Activated CD4-positive, CD25-positive, alpha-beta regulatory T cell treated with anti-CD3 and anti-CD28 coated beads, Interleukin-2, amount 50 U/mL, for 24 hours (primary cell): ENCODE measurements around the gene CRAT.

ENCODE experiments used
- ATAC-seq, 2 donors: fragments of 150-1000 bp; cut with Tn5 transposase; one replicate each; pipeline ENCODE4 v1.10.0; 2021; ENCODE audit warnings: mild to moderate bottlenecking in 1 of 2, moderate library complexity in 1 of 2

CRAT gene

DNA sequence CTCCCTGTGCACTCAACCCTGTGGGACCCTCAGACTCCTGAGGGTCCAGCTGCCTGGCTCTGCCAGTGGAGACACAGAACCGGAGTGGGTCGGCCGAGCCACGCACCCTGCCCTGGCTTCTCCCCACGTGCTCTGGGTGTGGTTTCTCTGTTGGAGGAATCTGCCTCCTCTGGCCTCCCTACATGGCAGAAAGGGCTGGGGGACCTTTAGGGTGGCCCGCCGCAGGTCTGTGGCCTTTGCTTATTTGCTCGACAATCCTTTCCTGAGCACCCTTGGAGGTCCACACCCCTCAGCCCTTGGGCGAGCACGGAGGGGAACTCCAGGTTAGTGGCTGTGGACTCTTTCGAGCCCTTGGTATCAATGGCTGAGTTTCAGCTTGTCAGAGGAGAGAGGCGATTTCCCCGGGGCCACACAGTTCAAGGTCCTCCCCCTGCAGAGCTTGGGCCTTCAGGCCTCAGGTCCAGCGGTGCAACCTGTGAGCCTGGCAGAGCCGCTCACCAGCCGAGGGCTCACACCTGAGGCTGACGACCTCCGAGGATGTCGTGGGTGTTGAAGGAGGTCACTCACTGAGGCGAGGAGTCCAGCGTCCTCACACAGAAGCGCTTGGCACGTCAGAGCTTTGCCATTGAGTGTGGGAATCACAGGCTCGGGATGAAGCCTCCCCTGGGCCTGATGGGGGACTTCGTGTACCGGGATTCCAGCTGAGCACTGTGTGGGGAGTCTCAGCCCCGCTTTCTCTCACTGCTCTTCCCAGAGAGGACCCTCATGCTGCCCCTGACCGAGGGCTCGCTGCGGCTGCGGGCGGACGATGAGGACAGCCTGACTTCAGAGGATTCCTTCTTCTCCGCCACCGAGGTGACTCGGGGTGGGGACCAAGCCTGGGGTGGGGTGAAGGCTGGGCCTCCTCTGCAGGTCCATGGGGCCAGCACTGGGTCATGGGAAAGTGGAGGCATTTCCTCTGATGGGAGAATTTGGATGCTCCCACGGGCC lies 50.5 kb downstream of the CRAT start:
- ATAC-seq: no peak

DNA sequence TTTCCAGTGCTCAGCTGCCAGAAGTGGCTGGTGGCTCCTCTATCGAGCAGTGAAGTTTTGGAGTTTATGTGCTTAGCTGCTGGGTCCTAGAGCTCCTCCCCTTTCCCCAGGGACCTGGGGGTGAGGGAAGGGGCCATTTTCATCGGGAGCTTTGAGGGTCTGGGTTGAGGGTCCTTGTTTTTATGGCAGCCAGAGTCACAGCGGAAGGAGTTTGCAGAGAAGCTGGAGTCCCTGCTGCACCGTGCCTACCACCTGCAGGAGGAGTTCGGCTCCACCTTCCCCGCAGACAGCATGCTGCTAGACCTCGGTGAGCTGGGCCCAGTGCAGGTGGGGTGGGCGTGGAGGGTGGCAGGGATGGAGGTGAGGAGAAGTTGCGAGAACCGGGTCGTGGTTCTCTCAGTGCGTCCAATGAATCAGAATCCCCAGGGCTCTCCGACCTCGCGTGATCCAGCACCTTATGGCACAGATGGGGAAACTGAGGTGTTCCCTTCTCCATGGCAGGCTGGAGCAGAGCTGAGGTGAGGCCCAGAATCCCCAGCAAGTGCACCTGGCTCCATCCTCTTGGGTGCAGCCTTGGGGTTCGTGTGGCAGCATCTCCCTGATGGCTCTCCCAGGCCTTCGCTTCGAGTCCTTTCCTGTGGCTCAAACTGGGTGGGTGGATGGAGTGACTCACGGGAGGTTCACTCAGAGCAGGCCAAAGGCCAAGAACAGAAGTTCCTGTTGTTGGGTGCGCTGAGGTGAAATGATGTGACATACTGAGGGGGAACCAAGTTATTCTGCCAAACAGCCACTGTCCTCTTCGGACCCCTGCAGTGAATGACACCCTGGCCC lies 51.4 kb downstream of the CRAT start:
- ATAC-seq: no peak

DNA sequence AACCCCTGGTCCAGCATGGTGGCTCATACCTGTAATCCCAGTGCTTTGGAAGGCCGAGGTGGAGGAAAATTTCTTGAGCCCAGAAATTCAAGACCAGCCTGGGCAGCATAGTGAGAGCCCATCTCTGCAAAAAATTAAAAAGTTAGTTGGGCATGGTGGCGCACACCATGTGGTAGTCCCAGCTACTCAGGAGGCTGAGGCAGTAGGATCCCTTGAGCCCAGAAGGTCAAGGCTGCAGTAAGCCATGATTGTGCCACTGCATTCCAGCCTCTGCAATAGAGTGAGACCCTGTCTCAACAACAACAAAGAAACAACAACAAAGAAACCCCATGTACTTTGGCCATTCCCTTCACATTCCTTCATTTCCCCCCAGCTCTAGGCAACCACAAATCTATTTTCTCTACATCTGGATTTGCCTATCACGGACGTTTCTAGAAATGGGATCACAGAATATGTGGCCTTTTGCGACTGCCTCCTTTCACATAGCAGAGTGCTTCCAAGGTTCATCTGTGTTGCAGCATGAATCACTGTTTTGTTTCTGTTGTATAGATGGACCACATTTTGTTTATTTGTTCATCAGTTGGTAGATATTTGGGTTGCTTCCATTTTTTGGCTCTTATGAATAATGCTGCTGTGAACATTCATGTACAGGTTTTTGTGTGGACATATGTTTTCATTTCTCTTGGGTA lies 56.3 kb downstream of the CRAT start:
- no peak for ATAC-seq

DNA sequence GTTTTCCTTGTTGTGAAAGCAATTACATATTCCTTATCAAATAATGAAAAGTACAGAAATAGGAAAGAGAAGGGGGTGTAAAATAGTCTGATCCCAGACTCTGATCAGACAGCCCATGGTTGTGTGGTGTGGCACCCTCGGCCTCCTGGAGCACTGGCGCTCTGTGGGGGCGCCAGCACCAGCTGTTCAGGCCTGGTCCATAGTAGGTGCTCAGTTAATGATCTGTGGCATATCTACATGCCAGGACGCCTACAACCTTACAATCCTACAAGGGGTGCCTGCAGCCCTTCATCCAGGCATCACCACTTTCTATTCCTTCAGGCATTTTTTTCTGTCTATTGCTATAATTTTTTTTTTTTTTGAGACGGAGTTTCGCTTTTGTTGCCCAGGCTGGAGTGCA lies 57.6 kb downstream of the CRAT start:
- no peak for ATAC-seq

DNA sequence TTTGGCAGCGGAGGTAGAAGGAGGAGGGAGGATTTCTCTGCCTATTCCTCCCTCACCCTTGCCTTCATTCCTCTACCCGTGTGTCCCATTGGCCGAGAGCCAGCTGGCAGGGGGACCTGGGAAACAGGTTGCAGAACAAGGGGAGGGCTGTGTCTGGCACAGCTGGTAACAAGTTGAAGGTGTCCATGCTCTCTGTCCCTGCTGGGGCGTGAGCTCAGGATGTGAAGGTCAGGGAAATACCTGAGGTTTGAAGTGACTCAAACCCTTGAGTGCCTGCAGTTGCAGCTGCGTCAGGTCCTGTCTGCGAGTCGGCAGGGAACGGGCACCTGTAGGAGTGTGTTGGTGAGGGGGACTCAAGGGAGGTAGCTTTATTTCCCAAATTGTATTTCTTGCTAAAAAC lies 58.0 kb downstream of the CRAT start:
- ATAC-seq: no peak
